GM18498 (cell line): ENCODE data around the gene MYH10.
"Not testable (repeated sequence)": the region's sequence is repeated elsewhere in the genome, so short reads cannot be mapped to it uniquely, and the experiment has no call there.

Source experiments
- ATAC-seq: cut with Tn5 transposase; IDR thresholded peaks from one replicate; pipeline ENCODE4 v1.9.1; 2021; ENCODE audit warnings: mild to moderate bottlenecking, moderate library complexity; ENCODE audit not compliant: unreplicated experiment

Gene MYH10

DNA sequence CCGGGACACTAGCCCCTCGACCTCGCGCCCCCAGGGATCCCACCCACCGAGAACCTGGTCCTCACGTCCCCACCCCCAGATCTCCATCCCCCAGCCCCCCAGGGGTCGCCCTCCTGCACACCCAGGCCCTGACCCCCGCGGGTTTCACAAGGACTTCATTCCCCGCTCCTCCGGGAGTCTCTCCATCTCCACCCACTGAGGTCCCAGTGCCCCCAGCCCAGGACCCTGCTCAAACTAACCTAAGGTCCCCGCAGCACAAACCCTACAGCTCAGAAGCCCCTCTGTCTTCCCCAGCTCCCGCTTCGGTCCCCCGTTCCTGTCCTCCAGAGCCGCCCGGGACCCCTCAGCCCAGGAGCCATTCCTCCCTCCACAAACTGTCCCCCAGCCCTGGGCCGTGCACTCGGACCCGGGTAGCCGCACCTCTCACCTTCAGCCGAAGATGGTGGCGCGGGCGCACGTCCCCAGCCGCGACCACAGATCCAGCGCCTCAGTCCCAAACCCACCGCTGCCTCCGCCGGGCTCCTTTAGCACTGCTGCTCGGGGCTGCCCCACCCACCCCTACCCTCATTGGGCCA is at the start of gene MYH10:
MYH10 (minus strand) TSS at position 499 of the 575 bp plus-strand sequence. CDS start 7,479 bp downstream, outside the sequence.
- no peak for ATAC-seq

DNA sequence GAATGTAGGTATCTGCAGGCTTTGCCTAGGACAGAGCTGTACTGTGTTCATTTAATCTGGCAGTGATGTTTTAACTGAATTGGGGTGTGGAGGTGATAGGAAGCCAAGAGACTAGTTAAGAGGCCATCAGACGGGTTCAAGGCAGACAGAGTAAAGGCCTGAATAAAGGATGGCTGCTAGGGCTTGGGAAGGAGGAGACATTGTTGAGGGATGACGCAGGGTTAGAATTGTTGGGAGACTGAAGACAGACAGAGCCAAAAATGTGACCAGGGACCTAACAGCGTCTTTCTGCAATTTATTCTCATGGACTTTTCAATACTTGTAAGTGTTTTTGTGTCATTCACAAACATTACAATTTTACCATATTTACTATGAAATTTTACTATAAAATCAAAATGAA is 48.6 kb upstream of the MYH10 start:
- no peak for ATAC-seq

DNA sequence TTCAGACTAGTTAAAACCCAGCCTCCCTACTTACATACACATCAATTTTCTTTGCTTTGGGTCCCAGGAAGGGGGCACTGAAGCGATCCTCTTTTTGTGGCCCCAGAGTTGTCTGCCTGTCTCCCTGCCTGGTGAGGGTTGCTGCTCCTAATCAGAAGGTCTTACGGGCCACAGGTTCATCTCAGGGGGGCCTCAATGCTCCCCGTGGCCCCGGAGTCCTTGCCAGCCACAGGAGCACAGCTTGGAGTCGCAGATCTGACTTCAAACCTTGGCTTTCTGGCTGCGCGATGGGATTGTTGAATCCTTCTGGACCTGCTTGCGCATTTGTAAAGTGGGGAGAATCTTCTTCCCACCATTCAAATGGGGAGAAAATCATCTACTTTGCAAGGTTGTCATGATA is 44.8 kb upstream of the MYH10 start:
- ATAC-seq = no peak

DNA sequence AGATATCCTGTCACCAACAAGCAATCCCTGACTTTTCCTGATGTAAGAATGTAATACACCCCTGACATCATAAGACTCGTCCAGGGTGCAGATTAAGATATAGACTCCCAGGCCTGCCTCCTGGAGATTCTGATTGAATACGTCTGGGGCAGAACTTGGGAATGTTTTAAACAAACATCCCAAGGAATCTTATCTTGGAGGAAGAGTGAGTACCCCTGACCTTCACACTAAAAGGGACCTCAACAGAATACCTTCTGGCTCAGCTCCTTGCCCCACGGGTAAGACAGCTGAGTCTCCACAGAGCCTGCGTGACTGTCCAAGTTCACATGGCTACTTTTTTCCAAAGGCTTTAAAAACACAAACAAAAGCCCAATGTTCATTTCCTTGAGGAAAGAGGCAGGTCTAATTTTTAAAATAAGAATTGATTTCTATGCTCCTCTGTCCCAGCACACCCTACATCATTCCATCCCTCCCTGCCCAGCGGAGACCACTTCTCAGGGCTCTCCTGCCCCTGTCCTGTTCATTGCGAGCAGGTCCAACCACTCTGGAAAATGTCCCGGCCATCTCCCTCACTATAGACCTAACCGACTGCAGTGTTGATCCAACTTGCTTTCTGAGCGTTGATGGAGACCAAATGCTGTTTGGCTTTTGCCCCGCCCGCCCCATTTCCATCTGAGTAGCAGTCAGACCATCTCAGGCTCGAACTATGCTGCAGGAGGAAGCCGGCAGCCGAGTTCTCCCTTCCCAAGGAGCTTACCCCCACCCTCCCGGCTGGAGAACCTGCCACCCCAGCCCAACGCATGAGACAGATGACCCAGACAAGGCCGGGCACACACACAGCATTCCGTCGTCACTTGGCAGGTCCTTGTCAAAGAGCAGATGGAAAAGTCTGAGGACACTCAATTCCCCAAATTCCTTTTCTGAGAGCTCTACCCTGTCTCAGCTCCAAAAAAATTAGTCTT is 44.1 kb upstream of the MYH10 start:
- no peak for ATAC-seq

DNA sequence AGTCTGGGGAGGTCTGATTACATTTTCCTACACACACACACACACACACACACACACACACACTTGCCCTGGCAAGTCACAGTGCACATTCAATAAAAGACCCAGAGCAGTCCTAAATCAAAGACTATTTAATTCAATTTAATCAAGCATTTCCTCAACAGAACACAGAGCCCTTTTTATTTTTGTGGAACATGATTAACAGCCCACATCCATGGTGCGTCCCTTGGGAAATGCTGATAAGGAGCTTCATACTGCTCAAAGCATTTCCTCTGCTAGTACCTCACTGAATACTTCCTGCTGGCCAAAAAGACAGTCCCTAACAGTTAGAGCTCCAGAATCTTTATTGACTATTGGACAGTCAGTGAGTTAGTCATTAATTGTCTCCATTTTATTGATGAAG is 43.1 kb upstream of the MYH10 start:
- no peak for ATAC-seq

DNA sequence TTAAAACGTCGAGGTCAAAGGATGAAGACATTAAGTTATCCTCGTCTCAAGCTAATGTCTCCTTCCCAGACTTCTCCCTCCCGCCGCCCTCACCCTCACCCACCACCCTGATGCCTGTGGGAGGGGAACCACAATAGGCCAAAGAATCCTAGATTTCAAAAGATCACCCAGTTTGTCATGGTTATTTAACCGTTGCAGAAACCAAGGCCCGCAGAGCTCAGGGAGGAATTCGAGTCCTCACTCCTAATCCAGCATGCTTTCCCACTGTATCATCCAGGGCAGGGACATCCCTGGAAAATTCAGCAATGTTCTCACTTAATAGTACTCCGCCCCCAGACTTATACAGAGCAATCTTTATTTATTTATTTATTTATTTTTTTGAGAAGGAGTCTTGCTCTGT is 41.8 kb upstream of the MYH10 start:
- ATAC-seq = no peak

DNA sequence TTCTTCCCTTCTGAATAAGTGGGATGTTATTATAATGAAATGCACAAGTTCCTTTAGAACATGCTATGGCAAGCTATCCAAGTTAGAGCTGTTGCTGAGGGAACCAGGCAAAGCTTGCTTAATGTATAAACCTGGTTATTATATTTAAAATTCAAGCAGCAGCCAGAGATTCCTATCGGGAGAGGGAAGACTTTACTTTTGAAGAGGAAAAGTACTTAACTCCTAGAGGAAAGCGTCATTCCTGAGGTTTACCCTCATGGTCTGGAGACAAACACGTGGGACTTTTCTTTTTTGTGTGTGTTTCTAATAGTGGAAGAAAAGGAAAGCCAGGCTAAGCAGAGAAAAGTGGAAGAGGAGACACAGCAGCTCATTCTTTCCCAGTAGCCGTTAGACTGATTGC is 39.9 kb upstream of the MYH10 start:
- ATAC-seq = no peak

DNA sequence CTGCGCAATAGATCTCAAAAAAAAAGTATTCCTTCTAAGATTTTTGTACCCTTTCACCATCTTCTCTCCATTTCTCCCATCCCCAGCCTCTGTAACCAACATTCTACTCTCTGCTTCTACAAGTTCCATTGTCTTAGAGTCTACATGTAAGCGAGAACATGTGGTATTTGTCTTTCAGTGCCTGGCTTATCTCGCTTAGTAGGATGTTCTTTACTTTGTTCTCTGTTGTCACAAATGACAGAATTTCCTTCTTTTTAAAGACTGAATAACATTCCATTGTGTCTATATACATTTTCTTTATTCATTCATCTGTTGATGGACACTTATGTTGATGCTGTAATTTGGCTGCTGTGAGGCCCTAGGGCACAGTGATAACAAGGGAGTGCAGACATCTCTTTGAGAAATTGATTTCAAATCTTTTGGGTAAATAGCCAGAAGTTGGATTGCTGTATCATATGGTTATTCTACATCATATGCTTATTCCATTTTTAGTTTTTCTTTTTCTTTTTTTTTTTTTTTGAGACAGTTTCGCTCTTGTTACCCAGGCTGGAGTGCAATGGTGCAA is 37.7 kb upstream of the MYH10 start:
- ATAC-seq = no peak

DNA sequence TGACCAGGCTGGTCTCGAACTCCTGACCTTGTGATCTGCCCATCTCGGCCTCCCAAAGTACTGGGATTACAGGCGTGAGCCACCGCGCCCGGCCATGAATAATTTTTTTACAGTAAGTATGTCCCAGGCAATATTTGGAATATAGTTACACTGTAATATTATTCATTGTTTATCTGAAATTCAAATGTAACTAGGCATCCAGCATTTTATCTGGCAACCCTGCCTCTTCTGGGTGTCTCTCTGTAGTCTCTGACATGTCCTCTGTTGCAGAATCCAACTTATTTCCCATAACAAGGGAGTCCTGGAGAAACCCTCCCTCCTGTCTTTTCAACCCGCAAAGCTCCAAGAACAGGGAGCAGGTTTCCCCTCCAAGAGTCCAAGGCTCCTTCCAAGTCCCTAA is 36.9 kb upstream of the MYH10 start:
- ATAC-seq = no peak

DNA sequence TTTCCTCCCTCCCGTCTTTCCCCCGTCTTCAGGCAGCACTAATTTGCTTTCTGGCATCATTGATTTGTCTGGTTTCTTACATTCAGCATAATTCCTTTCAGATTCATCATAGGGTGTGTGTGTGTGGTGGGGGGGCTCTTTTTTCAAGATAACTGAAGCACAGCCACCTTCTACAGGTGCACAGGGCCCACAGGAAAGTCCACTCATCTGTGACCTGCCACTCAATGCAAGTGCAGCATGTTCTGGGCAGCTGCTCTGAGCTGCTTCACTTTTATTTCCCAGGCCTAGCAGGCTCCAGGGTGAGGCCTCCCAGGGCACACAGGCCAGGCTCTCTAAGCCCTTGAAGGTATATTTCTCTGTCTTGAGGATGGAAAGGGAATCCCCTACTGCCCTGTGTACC is 35.2 kb upstream of the MYH10 start:
- ATAC-seq = no peak

DNA sequence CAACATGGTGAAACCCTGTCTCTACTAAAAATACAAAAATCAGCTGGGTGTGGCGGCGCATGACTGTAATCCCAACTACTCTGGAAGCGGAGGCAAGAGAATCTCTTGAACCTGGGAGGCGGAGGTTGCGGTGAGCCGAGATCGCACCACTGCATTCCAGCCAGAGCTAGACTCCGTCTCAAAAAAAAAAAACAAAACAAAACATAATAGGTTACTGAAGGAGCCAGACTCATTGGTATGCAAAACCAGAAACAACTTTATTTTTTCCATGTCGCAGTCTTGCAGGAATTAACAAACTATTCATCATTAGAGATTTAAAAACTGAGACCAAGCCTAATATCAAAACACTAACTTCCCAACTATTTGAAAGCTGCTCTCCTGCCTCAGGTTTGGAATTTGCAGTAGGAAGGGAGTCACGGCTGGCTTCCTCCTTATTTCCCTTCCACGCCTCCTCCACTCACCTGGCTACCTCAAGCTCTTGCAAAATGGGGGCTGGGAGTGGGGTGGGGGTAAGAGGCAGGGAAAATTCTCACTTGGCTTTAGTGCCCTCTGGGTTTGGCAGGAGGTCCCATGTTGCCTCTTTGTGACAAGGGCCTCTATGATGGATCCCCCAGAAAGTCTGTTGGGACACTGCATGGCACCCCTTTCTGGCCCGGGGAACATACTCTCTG is 34.1 kb upstream of the MYH10 start:
- ATAC-seq = no peak

DNA sequence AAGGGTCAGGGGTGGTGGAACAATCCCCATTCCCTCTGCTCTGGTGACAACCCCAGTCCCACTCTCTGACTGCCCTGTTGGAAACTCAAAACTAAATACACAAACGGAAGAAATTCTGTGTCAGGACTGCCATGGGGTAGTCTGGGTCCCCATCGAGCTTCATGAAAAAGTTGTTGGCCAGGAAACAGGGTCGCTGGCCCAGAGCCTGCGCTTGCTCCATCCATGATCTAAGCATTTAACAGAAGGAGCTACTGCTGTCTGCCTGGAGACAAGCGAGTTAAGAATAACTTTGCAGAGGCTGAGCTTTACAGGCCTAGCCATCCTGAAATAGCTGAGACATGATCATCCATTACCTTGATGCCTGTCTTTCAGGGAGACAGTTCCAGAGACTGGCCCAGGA is 32.4 kb upstream of the MYH10 start:
- no peak for ATAC-seq

DNA sequence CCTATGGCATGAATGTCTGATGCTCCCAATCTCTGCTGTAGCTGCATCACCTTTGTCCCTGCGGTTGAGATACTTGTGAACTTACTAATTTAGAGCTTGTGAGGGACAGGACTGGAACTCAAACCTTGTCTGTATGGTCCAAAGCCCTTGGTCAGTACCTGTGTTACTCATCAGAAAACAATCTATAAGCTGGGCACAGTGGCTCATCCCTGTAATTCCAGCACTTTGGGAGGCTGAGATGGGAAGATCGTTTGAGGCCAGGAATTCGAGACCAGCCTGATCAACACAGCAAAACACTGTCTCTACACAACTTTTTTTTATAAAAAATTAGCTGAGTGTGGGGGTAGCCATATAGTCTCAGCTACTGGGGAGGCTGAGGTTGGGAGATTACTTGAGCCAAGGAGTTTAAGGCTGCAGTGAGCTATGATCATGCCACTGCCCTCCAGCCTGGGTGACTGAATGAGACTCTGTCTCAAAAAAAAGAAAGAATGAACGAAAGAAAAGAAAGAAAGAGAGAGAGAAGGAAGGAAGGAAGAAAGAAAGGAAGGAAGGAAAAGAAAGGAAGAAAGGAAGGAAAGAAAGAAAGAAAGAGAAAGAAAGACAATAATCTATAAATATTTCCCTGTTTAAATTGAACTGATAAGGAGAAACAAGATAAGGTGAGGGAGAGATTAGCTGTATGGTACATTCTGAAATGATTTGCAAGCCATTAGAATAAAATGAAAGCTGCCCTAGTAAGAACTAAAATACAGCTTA is 31.7 kb upstream of the MYH10 start:
- ATAC-seq = no peak

DNA sequence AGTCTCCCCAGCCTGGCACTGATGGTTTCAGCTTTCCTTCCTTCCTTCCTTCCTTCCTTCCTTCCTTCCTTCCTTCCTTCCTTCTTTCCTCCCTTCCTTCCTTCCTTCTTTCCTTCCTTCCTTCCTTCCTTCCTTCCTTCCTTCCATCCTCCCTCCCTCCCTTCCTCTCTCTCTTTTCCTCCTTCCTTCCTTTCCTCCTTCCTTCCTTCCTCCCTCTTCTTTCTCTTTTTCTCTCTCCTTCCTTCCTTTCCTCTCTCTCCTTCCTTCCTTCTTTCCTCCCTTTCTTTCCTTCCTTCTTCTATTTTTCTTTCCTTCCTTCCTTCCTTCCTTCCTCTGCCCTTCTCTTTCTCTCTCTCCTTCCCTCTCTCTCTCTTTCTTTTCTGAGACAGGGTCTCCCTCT is 30.2 kb upstream of the MYH10 start:
- ATAC-seq = not testable (repeated sequence)

DNA sequence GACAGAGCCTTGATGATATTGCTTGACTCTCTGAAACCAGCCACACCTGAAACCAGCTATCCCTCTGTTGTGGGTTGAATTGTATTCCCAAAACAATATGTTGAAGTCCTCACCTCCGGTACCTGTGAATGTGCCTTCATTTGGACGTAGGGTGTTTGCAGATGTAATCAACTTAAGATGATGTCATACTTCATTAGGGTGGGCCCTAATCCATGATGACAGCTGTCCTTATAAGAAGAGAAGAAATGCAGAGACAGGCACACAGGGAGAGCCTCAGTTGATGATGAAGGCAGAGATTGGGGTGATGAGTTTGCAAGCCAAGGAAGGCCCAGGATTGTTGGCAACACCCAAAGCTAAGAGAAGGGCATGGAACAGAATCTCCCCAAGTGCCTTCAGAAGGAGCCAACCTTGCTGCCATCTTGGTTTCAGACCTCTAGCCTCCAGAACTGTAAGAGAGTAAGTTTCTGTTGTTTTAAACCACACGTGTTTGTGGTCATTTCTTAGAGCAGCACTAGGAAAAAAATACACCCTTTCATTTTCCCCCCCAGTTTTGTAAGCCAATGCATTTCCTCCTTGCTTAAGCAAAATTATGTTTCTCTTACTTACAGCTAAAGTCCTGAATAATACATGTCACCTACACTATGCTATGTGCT is 29.4 kb upstream of the MYH10 start:
- ATAC-seq = no peak

DNA sequence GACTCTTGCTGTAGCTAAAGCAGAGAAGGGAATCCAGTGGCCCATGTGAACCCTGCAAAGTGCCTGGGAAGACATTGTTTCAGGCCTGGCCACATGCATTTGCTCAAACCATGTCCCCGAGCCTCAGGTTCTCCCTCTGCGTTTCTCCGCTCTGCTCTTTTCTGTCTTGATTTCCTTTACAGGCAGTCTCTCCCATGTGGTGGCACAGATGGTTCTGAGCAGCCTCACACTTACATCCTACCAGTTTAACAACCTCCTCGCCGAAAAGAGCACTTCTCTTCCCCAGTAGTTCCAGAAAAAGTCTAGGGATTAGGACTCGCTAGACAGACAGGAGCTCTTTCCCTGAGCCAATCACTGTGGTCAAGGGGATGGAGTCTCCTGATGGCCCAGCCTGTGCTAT is 28.3 kb upstream of the MYH10 start:
- ATAC-seq = no peak

DNA sequence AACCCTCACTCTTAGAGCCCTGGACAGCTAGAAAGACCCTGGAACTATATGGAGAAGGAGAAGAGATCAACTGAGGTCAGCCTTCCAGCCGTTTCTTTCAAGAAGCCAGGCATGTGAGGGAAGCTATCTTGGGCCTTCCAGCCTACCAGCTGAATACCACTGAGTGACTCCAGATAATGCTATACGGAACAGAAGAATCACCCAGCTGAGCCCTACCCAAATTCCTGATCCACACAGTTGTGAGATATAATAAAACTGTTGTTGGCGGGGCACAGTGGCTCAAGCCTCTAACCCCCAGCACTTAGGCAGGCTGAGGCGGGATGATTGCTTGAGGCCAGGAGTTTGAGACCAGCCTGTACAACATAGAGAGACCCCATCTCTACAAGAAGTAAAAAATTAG is 26.2 kb upstream of the MYH10 start:
- ATAC-seq = no peak

DNA sequence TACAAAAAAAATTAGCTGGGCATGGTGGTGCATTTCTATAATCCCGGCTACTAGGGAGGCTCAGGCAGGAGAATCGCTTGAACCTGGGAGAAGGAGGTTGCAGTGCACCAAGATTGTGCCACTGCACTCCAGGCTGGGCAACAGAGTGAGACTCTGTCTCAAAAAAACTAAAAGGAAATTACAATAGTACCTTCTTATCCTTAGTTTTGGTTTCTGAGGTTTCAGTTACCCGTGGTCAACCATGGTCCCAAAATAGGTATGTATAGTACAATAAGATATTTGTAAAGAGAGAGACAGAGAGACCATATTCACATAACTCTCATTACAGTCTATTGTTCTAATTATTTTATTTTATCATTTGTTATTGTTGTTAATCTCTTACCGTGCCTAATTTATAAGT is 24.3 kb upstream of the MYH10 start:
- ATAC-seq = no peak

DNA sequence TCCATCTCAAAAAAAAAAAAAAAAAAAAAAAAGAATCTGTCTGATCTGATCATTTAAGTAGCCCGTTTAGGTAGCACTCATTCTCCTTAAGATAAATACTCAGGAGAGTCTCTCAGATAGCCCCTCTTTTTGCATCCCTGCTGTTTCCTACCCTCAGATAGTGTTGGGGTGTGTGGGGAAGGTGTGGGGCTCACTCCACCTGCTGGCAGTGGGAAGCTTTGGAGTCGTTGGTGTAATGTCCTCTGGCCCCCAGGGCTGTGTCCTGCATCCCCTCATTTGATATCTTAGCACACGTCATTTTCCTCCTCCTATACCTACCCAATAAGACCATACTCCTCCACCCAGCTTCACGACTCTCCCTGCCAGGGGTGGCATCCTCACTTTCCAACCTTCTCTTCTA is 20.5 kb upstream of the MYH10 start:
- no peak for ATAC-seq

DNA sequence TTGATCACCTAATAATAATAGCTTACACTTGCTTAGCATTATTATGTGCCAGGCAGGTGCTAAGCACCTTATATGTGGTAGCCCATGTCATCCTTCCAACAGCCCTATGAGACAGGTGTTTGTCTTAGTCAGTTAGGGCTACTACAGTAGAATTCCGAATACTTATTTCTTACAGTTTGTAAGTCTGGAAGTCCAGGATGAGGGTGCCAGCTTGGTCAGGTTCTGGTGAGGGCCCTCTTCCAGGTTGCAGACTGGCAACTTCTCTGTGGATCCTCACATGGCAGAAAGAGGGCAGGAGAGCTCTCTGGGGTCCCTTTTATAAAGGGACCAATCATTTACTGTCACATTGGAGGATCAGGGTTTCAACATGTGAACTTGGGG is 19.6 kb upstream of the MYH10 start:
- no peak for ATAC-seq
